GM18867 (cell line): ENCODE measurements around the gene CYS1.
A peak's percentile ranks its signal among the peaks of the same experiment; 100 is the strongest.
"Not testable (repeated sequence)": the region's sequence is repeated elsewhere in the genome, so short reads cannot be mapped to it uniquely, and the experiment has no call there.

Source experiments
- ATAC-seq: cut with Tn5 transposase; IDR thresholded peaks from one replicate; pipeline ENCODE4 v1.9.1; 2021; ENCODE audit warnings: mild to moderate bottlenecking, moderate library complexity; ENCODE audit not compliant: unreplicated experiment

Gene CYS1, protein sequence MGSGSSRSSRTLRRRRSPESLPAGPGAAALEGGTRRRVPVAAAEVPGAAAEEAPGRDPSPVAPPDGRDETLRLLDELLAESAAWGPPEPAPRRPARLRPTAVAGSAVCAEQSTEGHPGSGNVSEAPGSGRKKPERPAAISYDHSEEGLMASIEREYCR

DNA sequence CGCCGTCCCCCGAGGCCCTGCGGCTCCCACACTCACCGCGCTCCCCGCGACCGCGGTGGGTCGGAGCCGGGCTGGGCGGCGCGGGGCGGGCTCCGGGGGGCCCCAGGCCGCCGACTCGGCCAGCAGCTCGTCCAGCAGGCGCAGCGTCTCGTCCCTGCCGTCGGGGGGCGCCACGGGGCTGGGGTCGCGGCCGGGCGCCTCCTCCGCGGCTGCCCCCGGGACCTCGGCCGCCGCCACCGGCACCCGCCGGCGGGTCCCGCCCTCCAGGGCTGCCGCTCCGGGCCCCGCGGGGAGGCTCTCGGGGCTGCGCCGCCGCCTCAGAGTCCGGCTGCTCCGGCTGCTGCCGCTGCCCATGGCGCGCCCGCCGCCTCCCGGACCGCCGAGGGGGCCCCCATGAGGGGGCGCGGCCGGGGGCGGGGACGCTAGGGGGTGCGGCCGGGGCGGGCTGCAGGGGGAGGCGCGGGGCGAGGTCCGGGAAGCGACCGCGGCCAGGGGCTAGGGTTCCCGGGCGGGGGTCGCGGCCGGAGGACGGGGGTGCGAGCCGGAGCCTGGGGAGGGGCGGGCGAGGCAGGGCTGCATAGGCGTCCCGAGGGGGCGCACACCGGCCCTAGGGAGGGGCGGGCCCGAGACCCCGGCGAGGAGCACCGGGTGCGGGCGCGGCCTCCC, at the start of gene CYS1:
CYS1 (minus strand) TSS at position 542 of the 666 bp plus-strand sequence; CDS start at position 354, 188 bp downstream.
- ATAC-seq = peak; percentile 29

DNA sequence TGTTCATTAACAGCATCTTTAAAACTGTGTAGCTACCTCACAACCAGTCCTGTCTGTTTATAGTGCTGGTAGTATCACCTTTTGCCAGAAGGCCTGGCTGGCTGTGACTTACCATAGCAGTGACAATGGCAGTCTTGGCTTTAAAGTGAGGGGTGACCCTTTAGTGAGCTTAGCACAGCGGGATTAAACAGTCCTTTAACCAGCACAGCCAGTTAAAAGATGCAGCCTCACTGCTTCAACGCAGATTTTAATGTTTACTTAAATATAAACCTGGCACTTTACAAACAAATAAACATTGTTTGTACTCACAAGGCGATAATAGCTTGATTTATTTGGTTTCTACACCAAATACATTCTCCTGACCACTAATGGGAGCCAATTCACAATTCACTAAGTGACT, 49.3 kb upstream of the CYS1 start:
- no peak for ATAC-seq

DNA sequence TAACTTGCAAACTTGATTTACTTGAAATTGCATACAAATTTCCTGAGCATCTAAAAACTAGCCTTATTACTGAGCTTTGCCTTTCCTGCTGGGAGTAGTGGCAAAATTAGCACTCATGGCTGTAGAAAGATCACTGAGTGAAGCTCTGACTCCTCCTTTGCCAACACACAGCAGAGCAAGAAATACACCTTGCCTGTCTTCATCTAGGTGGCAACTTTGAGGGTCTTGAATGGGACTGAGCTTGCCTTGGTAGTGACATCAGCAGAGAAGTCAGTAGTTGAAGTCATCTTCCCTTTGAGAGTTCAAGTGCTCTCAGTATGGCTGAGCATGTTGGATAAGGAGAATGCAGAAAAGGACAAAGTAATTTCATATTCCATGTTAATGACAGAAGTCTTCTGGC, 48.2 kb upstream of the CYS1 start:
- no peak for ATAC-seq

DNA sequence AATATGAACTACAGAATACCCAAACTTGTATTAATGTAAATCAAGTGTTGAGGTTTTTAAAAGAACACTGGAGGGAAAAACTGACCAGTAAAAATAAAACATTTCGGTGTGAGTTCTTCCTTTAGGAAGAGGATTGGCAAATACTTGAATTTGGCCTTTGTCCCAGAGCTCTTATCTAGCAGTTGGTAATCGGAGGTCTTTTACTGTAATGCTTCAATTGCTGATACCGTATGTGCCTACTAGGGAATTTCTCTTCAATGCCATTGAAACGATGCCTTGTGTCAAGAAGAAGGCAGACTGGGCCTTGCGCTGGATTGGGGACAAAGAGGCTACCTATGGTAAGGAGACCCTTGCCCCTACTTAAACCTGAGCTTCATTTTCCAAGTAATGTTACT, 46.4 kb upstream of the CYS1 start:
- no peak for ATAC-seq

DNA sequence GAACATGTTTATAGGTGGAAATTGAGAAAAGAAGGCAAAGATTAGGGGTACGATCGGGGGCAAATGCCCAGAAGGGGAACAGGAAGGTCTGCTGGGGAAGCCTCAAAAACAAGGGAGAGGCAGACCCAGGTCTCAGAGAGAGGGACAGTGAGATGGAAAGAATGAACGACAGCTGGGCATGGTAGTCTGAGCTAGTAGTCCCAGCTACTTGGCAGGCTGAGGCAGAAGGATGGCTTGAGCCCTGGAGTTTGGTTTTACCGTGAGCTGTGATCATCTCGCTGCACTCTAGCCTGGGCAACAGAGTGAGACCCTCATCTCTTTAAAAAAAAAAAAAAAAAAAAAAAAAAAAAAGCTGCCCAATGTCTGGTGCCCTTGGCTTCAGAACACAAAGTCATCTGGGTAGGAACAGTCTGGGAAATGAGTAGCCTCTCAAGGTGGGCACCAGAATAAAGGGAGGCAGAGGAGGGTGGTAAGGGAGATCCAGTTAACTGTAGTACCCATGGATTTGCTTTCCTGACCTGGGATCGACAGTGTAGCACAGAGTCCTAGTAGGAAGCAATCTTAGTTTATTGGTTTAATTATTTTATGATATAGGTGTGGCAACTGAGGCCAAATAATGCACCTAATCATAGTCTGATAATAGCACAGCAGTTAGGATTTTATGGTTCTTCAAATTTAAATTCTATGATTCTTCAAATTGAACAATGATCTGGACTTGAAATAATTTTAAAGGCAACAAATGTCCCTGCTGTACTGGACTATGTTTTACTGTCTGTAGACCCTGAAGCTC, 45.8 kb upstream of the CYS1 start:
- no peak for ATAC-seq

DNA sequence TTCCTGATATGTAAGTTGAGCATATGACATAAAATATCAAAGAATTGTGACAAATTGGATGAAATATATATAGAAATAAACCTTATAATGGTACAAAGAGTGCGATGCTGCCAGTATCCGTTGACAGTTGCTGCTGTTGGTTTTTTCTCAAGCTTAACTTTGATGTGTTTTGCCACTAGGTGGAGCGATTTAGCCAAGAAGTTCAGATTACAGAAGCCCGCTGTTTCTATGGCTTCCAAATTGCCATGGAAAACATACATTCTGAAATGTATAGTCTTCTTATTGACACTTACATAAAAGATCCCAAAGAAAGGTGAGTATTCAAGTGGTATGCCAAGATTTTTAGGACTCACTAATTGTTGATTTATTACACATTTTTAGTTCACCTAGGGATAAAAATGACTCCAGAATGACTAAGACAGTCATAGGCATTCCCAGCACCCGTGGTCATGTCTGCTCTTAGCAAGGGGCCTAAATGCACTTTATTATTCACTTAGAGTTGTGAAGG, 44.4 kb upstream of the CYS1 start:
- ATAC-seq = no peak

DNA sequence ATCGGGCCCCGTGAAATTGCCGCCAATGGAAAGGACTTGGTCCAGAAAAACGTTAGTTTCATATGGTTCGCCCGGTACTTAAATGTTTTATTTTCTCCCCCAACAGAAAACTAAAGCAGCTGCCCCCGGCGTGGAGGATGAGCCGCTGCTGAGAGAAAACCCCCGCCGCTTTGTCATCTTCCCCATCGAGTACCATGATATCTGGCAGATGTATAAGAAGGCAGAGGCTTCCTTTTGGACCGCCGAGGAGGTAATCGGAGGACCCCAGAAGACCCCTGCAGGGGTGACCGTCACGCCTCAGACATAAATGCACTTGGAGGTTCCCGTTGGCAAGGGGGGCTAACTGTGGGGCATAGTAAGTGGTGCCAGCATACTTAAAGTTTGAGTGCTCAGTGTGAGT, 43.1 kb upstream of the CYS1 start:
- ATAC-seq = no peak

DNA sequence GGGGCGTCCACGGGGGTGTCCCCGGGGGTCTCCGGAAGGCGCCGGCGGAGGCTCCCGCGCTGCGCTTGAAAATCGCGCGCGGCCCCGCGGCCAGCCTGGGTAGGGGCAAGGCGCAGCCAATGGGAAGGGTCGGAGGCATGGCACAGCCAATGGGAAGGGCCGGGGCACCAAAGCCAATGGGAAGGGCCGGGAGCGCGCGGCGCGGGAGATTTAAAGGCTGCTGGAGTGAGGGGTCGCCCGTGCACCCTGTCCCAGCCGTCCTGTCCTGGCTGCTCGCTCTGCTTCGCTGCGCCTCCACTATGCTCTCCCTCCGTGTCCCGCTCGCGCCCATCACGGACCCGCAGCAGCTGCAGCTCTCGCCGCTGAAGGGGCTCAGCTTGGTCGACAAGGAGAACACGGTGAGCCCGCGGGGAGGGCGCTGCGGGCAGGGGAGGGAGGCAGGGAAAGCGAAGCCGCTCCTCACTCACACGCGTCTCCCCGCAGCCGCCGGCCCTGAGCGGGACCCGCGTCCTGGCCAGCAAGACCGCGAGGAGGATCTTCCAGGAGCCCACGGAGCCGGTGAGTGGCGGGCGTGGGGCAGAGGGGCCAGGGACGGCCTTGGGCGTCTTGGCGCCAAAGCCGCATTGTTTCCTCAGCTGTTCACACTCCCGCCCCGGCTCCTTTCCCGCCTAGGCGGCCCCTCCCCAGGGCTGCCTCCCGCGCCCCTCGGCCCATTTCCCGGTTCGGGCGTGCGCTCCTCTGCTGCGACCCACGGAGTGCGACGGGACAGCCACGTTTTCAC, 42.5 kb upstream of the CYS1 start, which contains the start of gene RRM2:
RRM2 (plus strand) TSS at position 240 of the 781 bp plus-strand sequence; CDS start at position 300, 60 bp downstream.
- ATAC-seq = peak; percentile 71

DNA sequence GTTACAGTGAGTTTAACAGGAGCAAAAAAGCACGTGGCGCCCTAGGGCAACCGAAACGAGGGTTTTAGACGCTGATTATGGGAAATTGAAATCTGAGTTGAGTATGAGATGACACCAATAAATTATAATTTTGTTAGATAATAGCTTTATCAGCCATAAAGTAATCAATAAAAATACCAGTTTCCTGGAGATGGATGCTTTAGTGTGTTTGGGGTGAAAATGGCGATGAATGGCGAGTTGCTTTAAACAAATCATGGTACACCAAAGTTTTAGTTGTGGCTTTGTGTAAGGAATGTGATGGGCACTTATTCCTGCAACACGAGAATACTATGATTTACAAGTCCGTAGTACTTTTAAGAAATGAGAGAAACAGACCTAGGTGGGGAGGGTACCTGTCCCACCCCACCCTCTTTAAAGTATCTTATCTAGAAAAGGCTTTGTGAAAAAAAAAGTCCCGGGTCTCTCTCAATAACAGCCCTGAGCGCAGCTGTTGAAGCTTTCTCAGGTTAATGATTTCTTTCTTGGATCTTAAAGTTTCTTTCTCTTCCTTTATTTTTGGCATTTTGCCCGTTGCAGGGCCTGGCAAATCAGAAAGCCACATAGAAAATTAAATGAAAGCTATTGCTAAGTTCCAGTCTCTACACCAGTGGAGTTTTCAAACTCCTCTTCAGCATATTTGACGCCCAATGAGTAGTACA, 40.8 kb upstream of the CYS1 start:
- no peak for ATAC-seq

DNA sequence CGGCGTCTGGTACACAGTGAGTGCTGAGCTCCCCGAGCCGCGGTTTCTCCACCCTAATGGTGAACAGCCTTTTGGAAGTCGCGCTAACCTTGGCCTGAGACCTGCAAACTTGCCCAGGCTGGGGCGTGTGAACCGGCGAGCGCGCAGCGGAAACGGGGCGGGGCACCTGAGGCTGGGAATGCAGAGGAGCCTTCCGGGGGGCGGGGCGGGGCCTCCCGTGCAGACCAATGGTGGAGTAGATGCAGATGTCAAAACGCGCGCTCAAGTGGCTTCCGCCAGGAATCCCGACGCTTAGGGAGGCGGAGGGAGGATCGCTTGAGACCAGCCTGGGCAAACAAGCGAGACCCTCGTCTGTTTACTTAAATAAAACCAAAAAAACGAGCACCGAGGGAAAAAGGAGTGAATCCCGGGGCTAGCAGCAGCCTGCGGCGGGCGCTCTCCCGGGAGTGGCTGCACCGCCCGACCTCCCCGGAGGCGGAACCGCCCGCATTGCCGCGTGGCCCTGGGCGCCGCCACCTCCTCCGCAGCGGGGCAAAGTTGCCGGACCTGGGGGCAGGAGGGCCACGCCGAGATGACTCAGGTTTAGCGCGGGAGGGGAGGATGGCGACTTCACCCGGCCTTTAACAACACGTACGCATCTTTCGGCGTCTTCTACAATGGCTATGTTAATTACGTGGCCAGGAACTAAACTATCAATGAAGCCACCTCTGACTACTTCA, 40.1 kb upstream of the CYS1 start:
- peak; percentile 61 for ATAC-seq

DNA sequence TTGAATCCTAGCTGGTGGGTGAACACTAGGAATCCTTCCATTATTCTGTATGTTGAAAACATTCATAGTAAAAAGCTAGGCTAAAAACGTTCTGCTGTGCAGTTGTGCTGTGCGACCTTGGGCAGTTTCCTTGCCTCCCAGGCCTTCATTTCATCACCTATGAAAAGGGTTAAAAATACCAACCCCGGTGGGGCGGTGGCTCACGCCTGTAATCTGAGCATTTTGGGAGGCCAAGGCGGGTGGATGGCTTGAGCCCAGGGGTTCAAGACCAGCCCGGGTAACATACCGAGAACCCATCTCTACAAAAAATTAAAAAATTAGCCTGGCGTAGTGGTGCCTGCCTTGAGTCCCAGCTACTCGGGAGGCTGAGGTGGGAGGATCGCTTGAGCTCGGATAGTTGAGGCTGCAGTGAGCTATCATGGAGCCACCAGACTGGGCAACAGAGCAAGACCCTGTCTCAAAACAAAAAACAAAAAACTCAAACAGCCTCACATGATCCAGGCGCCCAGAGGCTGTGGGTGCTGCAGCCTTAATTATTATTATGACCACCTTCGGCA, 39.5 kb upstream of the CYS1 start:
- no peak for ATAC-seq

DNA sequence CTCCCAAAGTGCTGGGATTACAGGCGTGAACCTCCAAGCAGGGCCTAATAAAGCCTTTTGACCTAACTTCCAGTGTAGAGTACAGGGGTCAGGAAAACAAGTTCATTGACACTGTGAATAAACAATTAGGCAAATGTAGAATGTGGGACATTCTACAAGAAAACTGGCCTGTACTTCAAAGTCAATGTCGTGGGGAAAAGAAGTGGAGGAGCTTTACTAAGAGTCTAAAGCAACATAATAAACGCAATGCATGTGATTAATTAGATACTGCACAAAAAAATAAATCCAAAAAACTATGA, 38.8 kb upstream of the CYS1 start:
- no peak for ATAC-seq

DNA sequence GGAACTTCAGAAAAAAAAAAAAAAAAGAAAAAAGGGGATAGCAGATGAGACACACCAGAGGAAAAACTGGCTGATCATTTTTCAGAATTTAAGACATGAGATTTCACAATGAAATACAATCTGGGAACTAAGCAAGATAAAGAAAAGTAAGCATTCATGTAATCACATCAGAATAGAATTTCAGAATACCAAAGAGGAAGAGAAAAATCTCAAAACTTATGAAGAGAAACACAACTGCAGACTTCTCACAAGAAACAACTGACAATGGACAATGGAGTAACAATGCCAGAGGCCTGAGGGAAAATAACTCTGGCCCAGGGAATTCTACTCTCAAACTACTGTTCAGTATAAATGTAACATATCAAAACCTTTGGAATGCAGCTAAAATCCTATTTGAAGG, 29.1 kb upstream of the CYS1 start:
- no peak for ATAC-seq

DNA sequence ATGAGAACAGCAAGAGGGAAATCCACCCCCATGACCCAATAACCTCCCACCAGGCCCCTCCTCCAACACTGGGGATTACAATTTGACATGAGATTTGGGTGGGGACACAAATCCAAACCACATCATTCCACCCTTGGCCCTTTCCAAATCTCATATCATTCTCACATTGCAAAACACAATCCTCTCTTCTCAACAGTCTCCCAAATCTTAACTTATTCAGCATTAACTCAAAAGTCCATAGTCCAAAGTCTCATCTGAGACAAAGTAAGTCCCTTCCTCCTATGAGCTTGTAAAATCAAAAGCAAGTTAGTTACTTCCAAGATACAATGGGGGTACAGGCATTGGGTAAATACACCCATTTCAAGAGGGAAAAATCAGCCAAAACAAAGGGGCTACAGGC, 24.7 kb upstream of the CYS1 start:
- not testable (repeated sequence) for ATAC-seq

DNA sequence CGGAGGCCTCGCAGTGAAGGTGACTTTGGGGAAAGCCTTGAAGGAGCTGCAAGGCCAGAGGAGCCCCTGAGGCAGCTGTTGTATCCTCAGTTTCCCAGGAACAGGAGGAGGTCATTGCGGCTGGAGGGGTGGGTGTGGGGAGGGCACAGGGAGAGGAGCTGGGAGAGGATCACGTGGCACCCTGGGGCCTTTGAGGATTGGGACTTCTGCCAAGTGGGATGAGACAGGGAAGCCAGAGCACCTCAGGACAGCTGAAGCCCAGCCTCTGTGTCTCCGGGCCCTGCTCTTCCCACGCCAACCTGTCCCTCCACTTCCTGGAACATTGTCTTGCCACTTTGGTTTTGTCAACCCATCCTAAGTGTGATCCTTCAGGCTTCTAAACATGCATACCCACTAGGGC, 23.0 kb upstream of the CYS1 start:
- ATAC-seq = no peak

DNA sequence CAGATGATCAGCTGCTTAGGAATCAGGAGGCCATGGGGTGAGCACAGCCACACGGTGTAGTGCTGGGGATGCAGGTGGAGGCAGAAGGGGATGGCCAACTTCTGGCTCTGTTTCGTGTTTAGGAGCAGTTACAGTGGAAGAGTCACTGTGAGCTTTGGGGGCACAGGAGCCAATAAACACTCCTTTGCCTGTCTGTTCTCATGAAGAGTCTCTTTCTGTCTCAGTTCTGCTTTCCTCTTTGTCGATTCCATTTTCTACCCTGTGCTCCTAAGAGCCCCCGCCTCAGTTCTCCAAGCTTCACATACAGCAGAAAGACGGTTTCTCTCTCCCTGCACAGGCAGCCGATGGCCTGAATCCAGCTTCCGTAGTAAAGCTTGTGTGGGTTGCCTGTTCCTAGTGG, 21.3 kb upstream of the CYS1 start:
- no peak for ATAC-seq

DNA sequence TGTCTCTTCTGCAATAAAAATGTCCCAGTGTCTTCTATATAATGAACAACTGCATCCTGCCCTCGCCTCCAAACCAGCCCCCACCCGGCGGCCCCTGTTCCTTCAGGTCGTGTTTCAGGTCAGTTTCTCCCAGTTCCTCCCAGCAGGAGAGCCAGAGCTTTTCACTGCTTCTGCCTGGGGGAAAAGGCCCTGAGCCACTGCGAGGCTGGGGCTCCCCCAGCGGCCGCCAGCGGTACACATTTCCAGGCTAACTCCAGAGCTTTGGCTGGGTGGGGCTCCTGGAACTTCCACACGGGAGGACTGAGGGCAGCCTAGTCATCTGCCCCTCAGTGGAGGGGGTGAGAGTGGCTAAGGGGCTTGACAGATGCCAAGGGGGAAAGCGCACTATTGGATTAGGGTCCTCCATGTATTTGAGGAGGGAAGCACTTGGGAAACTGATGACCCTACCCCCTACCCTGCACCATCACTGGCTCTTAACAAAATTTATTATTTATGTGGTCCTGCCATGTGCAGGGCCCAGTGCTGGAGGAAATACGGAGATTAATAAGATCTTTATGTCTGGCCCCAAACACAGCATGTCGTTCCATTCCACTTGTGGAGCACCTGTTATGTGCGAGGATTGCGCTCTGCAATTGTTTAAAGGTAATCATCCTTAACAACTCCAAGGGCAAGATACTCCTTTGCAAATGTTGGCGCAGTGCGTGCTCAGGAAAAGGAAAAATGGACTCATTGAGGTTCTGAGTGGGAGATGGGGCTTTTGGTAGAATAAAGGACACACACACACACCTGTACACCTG, 17.3 kb upstream of the CYS1 start:
- peak; percentile 69 for ATAC-seq

DNA sequence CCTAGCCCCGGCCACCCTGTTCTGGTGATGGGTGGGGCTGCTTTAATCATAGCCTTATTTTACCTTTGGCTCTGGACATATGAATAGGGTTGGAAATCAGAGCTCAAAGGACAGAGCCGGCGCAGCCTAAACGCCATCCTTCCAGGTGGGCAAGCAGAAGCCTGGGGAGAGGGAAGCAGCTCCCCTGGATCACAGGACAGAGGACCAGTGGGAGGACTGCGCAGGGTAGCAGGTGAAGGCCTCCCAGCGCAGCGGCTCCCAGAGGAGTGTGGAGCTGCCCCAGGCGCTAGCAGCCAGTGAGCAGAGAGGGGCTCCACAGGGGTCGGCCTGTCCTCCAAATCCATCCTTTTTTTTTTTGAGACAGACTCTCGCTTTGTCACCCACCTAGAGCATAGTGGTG, 16.4 kb upstream of the CYS1 start:
- no peak for ATAC-seq

DNA sequence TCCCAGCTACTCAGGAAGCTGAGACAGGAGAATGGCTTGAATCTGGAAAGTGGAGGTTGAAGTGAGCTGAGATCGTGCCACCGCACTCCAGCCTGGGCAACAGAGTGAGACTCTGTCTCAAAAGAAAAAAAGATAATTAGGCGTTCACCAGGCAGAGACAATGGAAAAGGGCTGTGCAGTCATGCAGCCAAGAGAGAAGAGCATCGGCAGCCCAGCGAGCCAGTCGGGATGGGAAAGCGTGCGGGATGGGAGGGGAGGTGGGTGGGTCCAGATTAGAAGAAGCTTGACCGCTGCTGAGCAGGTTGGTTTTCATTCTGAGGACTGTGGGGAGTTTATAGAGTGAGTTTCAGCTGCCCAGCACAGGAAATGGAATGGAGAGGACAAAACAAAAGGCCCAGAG, 15.0 kb upstream of the CYS1 start:
- no peak for ATAC-seq
